Activated CD8-positive, alpha-beta memory T cell treated with anti-CD3 and anti-CD28 coated beads for 36 hours (primary cell): ENCODE data around the gene ZNF699. TPM values are rescaled to one million over a fixed set of nuclear protein-coding genes. Genes with fewer than 3 reads are reported as not detected.
"Not testable (repeated sequence)": the region's sequence is repeated elsewhere in the genome, so short reads cannot be mapped to it uniquely, and the experiment has no call there.

Source experiments
- CTCF ChIA-PET: fragments of 350-600 bp; sonication (Branson Sonifier 250); formaldehyde crosslinking; loops from one replicate; lab custom pipeline; 2021; ENCODE audit warnings: antibody characterized with exemption; lab: Charles Lee
- POLR2A ChIA-PET: fragments of 350-600 bp; sonication (Branson Sonifier 250); formaldehyde crosslinking; loops from one replicate; lab custom pipeline; 2021; ENCODE audit warnings: antibody characterized with exemption; lab: Charles Lee
- total RNA-seq, 2 experiments: library from RNA; stranded (reverse); gene quantifications; one replicate each; pipeline ENCODE4 v1.2.3, GENCODE V29; 2021

Gene ZNF699
- 1 to 10 TPM; 4.1 to 4.3 TPM for total RNA-seq

DNA sequence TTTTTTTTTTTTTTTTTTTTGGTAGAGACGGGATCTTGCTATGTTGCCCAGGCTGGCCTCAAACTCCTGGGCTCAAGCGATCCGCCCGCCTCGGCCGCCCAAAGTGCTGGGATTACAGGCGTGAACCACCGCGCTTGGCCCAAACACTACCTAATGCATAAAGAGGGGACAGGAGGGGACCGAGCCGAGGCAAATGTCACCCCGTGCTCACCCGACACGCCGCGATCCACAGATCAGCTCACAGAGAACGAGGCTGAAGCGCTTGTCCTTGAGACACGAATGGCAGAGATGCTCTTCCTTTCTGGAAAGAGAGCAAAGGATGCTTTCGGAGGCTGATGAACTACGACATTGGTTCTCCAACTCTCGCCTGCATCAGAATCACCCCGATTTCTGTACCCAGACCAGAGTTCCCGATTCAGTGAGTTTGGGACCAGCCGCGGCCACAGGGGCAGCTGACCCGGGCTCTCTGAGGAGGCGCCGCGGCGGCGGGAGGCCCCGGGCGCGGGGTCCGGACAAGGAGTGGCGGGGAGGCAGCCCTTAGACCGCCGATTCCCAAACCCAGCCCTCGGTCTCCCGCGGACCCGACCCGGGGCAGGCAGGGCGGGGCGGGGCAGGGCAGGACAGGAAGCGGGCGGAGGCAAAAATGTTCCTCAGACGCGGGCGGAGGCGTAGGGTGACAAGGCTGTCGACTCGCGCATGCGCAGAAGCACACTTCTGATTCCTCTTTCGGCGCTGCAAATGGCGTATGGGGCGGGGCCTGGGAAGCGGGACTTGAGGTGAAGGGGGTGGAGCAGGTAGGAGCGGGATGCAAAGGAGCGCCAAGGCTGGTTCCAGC, at the start of gene ZNF699:
TSS of gene ZNF699 (minus strand) at position 700 of the 835 bp plus-strand sequence. CDS start 4,719 bp downstream, outside the sequence.
- ChIA-PET POLR2A (interaction anchor here (0.7 to 0.8 kb wide), 2 partner anchors 14 to 383 kb away, joined by 3 read pairs; partner anchors contain the start of gene ZNF559), CTCF (interaction anchor here (0.6 to 3.0 kb wide), 3 partner anchors 14 to 228 kb away, joined by 3 to 10 read pairs (median 3); partner anchors contain the start of gene ZNF559)

DNA sequence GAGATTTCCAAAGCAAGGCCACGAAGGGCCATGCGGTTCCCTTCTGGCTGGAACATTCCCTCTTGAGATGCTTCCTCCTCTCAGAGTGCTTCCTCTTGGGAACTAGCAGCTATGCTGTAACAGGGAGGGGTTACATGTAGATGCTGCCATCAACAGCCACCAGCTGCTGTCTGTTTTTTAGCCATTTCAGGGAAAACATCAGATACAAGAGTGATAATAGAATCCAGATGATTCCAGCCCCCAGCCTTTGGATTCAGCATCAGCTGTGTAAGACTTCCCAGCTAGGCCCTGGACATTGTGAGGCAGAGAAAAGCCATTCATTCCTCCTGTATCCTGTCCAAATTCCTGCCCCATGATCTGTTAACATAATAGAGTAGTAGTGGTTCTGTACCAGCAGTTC, 45.0 kb upstream of the ZNF699 start:
- POLR2A ChIA-PET: no interaction called here
- CTCF ChIA-PET: no interaction called here

DNA sequence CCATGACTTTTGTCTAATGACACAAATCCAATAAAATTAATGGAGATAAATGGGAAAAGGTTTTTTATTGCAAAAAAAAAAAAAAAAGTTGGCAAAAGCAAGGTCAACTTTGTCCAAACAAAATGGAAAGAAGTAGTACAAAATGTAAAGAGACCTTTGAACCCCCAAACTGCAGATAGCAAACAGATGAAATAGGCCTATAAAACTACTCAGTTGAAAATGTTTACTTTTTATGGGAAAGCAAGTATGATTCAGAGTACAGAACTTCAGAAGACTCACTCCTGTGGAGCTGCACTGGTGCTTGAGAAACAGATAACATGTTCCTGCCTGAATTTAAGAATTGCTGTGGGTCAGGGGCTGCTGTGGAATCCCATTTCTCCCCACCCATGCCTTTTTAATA, 43.4 kb upstream of the ZNF699 start:
- CTCF ChIA-PET: no interaction called here
- POLR2A ChIA-PET: no interaction called here

DNA sequence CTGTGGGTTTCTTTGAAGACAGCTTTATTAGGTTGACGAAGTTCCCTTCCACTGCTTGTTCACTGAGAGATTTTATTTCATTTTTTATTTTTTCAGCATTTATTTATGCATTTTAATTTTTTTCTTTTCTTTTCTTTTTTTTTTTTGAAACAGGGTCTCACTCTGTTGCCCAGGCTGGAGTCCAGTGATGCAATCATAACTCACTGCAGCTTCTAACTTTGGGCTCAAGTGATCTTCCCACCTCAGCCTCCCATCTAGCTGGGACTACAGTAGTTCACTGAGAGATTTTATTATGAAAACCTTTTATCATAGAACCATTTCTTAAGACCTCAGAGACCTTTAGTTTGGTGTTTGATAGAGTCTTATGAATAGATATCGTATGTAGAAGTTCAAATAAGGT, 42.9 kb upstream of the ZNF699 start:
- ChIA-PET POLR2A (no interaction called here), CTCF (no interaction called here)

DNA sequence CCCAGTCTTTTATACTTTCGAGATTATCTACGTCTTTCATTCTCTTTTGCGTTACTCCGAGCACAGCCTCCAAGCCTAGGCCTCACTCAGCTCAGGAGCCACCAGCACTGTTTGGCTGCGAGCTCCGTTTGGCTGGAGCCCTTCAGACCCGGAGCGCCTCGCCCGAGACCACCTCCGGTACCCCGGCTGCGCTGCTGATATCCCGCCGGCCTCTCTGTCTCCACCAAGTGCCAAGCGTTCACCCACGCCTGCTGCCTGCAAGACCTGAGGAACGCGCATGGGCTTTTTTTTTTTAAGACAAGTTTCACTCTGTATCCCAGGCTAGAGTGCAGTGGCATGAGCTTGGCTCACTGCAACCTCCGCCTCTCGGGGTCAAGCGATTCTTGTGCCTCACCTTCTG, 39.0 kb upstream of the ZNF699 start:
- CTCF ChIA-PET: no interaction called here
- POLR2A ChIA-PET: interaction anchor here (0.7 kb wide), 1 partner anchor 514 kb away, joined by 9 read pairs; no protein-coding TSS in a partner anchor

DNA sequence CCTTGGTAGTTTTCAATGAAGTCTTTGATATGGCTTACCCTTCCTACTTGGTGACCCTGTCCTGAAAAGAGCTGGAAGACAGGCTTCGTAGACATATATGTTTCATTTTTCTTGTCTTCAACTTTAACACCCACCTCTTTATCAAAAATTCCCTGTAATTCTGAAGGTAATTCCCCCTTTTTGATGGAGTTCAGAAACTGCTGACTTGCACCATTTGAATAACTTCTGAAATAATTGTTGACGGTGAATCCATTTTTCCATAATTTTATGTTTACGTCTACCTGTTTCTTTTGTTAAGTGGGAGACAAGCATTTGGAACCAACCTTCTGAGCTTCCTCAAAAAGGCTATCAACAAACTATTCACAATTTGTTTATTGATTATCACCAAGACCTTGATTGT, 38.6 kb upstream of the ZNF699 start:
- POLR2A ChIA-PET: no interaction called here
- CTCF ChIA-PET: no interaction called here

DNA sequence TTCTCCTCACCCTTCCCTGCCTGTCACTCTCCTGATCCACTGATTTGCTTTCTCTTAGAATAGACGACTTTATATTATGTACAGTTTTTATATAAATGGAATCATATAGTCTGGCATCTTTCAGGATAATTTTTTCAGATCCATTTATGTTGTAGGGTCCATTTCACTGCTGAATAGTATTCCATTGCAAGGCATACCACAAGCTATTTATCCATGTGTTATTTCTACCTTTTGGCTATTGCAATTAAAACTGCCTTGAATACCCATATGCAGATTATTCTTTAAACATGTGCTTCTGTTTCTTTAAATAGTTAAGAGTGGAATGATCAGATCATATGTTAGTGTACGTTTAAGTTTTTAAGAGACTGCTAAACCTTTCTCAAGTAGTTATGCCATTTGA, 35.4 kb upstream of the ZNF699 start:
- ChIA-PET POLR2A (no interaction called here), CTCF (no interaction called here)

DNA sequence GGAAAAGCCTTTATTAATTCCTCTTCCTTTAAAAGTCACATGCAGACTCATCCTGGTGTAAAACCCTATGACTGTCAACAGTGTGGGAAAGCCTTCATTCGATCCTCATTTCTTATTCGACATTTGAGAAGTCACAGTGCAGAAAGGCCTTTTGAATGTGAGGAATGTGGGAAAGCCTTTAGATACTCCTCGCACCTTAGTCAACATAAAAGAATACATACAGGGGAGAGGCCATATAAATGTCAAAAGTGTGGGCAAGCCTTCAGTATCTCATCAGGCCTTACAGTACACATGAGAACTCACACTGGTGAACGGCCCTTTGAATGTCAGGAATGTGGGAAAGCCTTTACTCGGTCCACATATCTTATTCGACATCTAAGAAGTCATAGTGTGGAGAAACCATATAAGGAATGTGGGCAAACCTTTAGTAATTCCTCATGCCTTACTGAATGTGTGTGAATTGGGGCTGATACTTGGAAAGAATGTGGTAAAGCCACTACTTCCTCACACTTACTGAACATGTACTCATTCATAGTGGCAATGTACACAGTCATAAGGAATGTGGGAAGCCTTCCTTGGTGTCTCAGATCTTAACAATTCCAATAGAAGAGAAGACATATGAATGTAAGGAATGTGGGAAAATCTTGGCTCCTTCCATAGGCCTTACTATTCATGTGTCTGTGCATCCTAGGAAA, 33.1 kb upstream of the ZNF699 start:
- ChIA-PET CTCF (interaction anchor here (0.6 kb wide), 1 partner anchor 1113 kb away, joined by 3 read pairs; no protein-coding TSS in a partner anchor), POLR2A (no interaction called here)

DNA sequence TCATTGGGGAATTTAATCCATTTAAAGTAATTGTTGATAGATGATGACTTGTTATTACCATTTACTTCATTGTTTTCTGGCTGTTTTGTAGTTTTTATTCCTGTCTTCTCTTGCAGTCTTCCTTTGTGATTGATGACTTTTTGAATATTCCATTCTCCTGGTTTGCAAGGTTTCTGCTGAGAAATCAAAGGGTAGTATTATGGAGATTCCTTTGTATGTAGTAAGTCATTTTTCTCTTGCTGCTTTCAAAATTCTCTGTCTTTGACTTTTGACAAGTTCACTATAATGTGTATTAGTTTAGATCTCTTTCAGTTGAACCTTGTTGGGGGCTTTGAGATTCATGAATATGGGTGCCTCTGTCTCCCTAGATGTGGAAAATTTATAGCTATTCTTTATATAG, 20.4 kb upstream of the ZNF699 start:
- POLR2A ChIA-PET: no interaction called here
- CTCF ChIA-PET: no interaction called here

DNA sequence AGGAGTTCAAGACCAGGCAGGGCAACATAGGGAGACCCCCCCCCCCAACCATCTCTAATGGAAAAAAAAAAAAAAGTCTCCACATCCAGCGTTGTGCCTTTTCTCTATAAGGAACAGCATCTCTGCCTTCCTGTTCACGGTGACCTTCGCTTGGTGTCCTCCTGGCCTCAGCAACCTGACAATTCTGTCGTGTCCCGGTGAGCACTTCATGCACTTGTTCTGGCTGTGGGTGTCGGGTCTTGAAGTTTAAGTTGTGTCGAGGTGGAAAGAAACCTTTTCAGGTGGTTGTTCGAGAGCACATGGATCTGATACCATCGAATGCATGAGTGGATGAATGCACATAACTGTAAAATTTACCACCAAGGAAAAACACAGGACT, 14.9 kb upstream of the ZNF699 start:
- CTCF ChIA-PET: no interaction called here
- POLR2A ChIA-PET: no interaction called here

DNA sequence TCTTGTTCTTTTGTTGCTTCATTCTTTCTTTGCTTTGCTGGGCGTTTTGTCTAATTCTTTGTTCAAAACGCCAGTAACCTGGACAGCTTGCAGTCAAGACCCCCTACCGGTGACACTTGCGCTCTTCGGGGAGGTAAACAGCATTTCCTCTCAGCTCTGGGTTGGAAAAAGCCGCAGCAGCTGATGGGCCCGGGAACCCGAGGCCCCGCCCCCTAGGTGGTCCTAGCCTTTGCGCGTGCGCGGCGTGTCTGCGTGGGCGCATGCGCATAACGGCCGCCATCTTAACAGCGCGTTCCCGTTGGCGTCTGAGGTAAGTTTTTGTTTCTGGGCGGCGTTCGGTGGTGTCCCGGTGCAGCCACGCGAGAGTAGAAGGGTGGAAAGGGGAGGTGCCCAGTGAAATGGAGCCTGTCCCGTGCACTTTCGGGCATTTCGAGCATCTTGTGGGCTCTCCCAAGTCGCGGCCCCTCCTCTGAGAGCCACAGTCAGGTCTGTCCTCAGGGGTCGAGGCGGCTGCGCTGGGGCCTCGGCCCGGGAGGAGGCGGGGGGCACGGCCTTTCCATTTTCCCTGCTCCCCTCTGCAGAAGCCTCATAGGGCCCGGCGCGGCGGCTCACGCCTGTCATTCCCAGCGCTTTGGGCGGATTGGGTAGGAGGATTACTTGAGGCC, 14.4 kb upstream of the ZNF699 start, which contains the start of gene ZNF559:
TSS of gene ZNF559 (plus strand) at position 261 of the 665 bp plus-strand sequence. CDS start 14,371 bp downstream, outside the sequence.
- POLR2A ChIA-PET: interaction anchor here (0.9 to 1.2 kb wide), 2 partner anchors 14 to 15 kb away, joined by 3 read pairs; no protein-coding TSS in a partner anchor
- CTCF ChIA-PET: interaction anchor here (2.7 kb wide), 1 partner anchor 13 kb away, joined by 10 read pairs; no protein-coding TSS in a partner anchor

DNA sequence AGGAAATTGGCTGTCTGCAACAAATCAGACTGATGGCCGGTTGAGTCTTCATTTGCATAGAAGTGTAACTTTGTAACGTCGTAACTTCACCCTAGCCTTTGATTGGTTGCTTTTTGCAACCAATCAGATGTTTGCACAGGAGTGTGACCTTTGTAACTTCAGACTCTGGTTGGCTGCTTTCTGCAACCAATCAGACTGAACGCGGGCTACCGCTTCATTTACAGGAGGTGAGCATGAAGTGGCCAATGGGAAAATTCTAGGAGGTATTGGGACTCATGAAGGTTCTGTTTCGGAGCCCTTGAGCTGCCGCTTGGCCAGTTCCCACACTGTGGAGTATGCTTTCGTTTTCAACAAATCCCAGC, 13.9 kb upstream of the ZNF699 start:
- ChIA-PET POLR2A (interaction anchor here (0.9 to 1.2 kb wide), 2 partner anchors 13 to 14 kb away, joined by 3 read pairs; no protein-coding TSS in a partner anchor), CTCF (interaction anchor here (2.7 kb wide), 1 partner anchor 12 kb away, joined by 10 read pairs; no protein-coding TSS in a partner anchor)

DNA sequence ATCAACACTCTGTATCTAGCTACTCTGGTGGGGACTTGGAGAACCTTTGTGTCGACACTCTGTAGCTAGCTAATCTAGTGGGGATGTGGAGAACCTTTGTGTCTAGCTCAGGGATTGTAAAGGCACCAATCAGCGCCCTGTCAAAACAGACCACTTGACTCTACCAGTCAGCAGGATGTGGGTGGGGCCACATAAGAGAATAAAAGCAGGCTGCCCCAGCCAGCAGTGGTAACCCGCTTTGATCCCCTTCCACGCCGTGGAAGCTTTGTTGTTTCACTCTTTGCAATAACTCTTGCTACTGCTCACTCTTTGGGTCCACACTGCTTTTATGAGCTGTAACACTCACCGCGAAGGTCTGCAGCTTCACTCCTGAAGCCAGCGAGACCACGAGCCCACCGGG, 12.6 kb upstream of the ZNF699 start:
- CTCF ChIA-PET: interaction anchor here (2.7 kb wide), 1 partner anchor 11 kb away, joined by 10 read pairs; no protein-coding TSS in a partner anchor
- POLR2A ChIA-PET: not testable (repeated sequence)

DNA sequence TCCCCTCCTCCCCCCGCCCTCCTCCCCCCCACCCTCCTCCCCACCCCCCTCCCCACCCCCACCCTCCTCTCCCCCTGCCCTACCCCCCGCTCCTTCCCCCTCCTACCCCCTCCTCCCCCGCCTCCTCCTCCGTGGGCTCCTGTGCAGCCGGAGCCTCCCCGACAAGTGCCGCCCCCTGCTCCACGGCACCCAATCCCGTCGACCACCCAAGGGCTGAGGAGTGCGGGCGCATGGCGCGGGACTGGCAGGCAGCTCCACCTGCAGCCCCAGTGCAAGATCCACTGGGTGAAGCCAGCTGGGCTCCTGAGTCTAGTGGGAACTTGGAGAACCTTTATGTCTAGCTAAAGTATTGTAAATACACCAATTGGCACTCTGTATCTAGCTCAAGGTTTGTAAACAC, 12.1 kb upstream of the ZNF699 start:
- POLR2A ChIA-PET: not testable (repeated sequence)
- CTCF ChIA-PET: interaction anchor here (2.7 kb wide), 1 partner anchor 11 kb away, joined by 10 read pairs; no protein-coding TSS in a partner anchor

DNA sequence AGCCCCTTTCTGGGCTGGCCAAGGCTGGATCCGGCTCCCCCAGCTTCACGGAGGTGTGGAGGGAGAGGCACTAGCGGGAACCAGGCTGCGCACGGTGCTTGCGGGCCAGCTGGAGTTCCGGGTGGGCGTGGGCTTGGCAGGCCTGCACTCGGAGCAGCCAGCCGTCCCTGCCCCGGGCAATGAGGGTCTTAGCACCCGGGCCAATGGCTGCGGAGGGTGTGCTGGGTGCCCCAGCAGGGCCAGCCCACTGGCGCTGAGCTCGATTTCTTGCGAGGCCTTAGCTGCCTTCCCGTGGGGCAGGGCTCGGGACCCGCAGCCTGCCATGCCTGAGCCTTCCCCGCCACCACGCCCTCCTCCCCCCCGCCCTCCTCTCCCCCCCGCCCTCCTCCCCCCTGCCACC, 11.7 kb upstream of the ZNF699 start:
- ChIA-PET CTCF (no interaction called here), POLR2A (no interaction called here)

DNA sequence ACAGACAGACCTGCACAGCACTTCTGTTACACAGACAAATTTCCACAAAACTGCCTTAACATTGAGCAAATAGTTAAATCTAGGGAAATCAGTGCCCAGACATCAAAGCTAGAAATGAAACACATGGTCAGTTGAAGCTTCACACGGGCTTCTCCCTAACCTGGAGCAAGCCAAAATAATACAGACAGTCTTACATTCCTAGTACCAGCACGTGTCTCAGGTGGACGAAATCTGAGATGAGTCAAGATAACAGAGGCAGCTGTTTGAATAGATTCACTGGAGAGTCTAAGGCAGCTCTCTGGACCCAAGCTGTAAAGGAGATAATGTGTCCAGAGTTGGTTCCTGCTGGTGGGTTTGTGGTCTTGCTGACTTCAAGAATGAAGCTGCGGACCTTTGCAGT, 4.1 kb upstream of the ZNF699 start:
- ChIA-PET POLR2A (no interaction called here), CTCF (interaction anchor here (0.8 kb wide), 1 partner anchor 16 kb away, joined by 3 read pairs; no protein-coding TSS in a partner anchor)

DNA sequence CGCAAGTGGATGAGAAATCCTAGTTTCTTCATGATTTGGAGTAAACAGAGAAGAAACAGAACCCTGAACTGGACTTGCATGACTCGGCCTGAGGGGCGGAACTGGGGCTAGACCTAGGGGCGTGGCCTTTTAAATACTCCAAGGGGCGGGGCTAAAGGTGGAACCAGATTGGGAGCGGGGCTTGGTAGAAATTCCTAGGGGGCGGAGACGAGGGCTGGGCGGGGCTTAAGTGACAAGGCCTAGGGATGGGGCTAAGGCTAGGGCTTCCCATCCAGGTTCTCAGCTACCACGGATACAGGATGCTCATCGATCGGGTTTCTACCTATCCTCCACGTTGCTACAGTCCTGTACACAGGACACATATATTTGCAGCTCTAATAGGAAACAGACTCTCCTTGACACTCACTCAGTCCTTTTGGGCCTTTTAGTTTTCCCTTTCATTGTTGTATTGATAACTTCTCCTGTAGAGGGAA, 372 bp upstream of the ZNF699 start:
- ChIA-PET POLR2A (interaction anchor here (0.5 to 0.9 kb wide), 3 partner anchors 13 to 274 kb away, joined by 3 to 9 read pairs (median 4); partner anchors contain the start of gene ZNF317), CTCF (interaction anchor here (1.1 to 3.0 kb wide), 2 partner anchors 13 to 121 kb away, joined by 3 to 10 read pairs; partner anchors contain the start of gene ZNF559)

DNA sequence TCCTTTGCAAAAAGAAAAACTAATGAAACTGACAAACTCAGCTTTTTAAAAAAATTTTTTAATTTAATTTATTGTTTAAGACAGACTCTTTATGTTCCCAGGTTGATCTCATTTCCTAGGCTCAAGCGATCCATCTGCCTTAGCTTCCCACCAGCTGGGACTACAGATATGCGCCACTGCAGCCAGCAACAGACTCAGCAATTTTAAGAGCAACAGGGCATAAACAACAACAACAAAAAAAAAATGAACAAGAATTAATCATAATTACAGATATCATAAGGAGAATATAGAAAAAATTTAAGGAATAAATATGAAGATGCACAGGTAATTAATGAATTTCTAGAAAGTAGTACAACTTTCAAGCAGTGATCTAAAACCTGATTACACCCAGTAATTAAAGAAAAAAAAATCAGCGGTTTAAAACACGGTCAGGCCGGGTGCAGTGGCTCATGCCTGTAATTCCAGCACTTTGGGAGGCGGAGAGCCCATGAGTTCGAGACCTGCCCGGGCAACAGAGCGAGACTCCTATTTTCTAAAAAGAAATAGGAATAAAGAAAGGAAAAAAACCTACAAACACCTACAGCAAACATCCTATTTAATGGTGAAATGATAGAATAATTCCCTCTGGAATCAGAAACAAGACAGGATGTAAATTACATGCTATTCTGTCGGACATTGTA, 1.4 kb downstream of the ZNF699 start:
- CTCF ChIA-PET: interaction anchor here (0.6 to 0.7 kb wide), 3 partner anchors 63 to 229 kb away, joined by 3 read pairs; no protein-coding TSS in a partner anchor
- POLR2A ChIA-PET: no interaction called here
